Neural progenitor cell (in vitro differentiated cells): ENCODE results near the gene HOXA11. TPM values are rescaled to one million over a fixed set of nuclear protein-coding genes. Genes with fewer than 3 reads are reported as not detected.
A peak's percentile ranks its signal among the peaks of the same experiment; 100 is the strongest.

Source experiments
- DNase-seq: peaks from one replicate; pipeline ENCODE4 v3.0.0-alpha.2; 2016; ENCODE audit warnings: low spot score
- H2AFZ ChIP-seq: fragments of 200-600 bp; sonication (generic); replicated peaks from 2 replicates; pipeline ENCODE4 v1.6.1; 2016; ENCODE audit warnings: antibody characterized with exemption
- H3F3A ChIP-seq: fragments of 200-600 bp; sonication (generic); 2 replicates; pipeline ENCODE4 v1.6.1; 2016; ENCODE audit warnings: antibody characterized with exemption, low read depth
- H3K27ac ChIP-seq: fragments of 200-600 bp; sonication (generic); 2 replicates; pipeline ENCODE4 v1.5.1; 2016; ENCODE audit warnings: mild to moderate bottlenecking
- H3K27me3 ChIP-seq: fragments of 200-600 bp; sonication (generic); 2 replicates; pipeline ENCODE4 v1.6.1; 2016; ENCODE audit warnings: mild to moderate bottlenecking, moderate library complexity
- H3K36me3 ChIP-seq: fragments of 200-600 bp; sonication (generic); 2 replicates; pipeline ENCODE4 v1.5.1; 2016
- H3K4me1 ChIP-seq: fragments of 200-600 bp; sonication (generic); 2 replicates; pipeline ENCODE4 v1.6.1; 2016; ENCODE audit warnings: mixed run types
- H3K4me2 ChIP-seq: fragments of 200-600 bp; sonication (generic); 2 replicates; pipeline ENCODE4 v1.6.1; 2016
- H3K4me3 ChIP-seq: fragments of 200-600 bp; sonication (generic); 2 replicates; pipeline ENCODE4 v1.5.1; 2016
- H3K79me2 ChIP-seq: fragments of 200-600 bp; sonication (generic); 2 replicates; pipeline ENCODE4 v1.6.1; 2016; ENCODE audit warnings: low read depth
- H3K9ac ChIP-seq: fragments of 200-600 bp; sonication (generic); 2 replicates; pipeline ENCODE4 v1.6.1; 2016
- H3K9me3 ChIP-seq: fragments of 200-600 bp; sonication (generic); 2 replicates; pipeline ENCODE4 v1.5.1; 2016; ENCODE audit warnings: low read depth
- H4K20me1 ChIP-seq: fragments of 200-600 bp; sonication (generic); 2 replicates; pipeline ENCODE4 v1.6.1; 2016; ENCODE audit warnings: low read depth
- H3K27ac Mint-ChIP-seq: 3 replicates; pipeline ENCODE4 v1.8.0; 2021; ENCODE audit warnings: mixed read lengths
- H3K27me3 Mint-ChIP-seq: 2 replicates; pipeline ENCODE4 v1.8.0; 2022; ENCODE audit warnings: low read depth, mild to moderate bottlenecking, inconsistent platforms, moderate library complexity, mixed read lengths; ENCODE audit not compliant: insufficient read depth
- H3K36me3 Mint-ChIP-seq: 3 replicates; pipeline ENCODE4 v1.8.0; 2021; ENCODE audit warnings: mixed read lengths
- H3K4me1 Mint-ChIP-seq: 3 replicates; pipeline ENCODE4 v1.8.0; 2021; ENCODE audit warnings: mixed read lengths
- H3K4me3 Mint-ChIP-seq: 3 replicates; pipeline ENCODE4 v1.8.0; 2021; ENCODE audit warnings: mild to moderate bottlenecking, moderate library complexity, mixed read lengths
- H3K9me3 Mint-ChIP-seq: 3 replicates; pipeline ENCODE4 v1.8.0; 2020; ENCODE audit warnings: mixed read lengths
- CTCF ChIP-seq: fragments of 200-600 bp; sonication (generic); IDR thresholded peaks from 2 replicates; pipeline ENCODE4 v1.5.1; 2017; ENCODE audit warnings: antibody characterized with exemption, mild to moderate bottlenecking
- EZH2 ChIP-seq: fragments of 200-600 bp; sonication (generic); IDR thresholded peaks from 2 replicates; pipeline ENCODE4 v1.6.1; 2017; ENCODE audit warnings: antibody characterized with exemption, mild to moderate bottlenecking, moderate library complexity
- EZH2phosphoT487 ChIP-seq: fragments of 200-600 bp; sonication (generic); IDR thresholded peaks from 2 replicates; pipeline ENCODE4 v1.6.1; 2017; ENCODE audit warnings: antibody characterized with exemption
- total RNA-seq: library from RNA; depleted of rRNA; stranded (reverse); fragments of >200 nt; gene quantifications from 2 replicates; pipeline ENCODE4 v1.2.3, GENCODE V29; 2015; ENCODE audit warnings: low replicate concordance

Gene HOXA11
- total RNA-seq, 1 donor from 2014 or later = not detected

DNA sequence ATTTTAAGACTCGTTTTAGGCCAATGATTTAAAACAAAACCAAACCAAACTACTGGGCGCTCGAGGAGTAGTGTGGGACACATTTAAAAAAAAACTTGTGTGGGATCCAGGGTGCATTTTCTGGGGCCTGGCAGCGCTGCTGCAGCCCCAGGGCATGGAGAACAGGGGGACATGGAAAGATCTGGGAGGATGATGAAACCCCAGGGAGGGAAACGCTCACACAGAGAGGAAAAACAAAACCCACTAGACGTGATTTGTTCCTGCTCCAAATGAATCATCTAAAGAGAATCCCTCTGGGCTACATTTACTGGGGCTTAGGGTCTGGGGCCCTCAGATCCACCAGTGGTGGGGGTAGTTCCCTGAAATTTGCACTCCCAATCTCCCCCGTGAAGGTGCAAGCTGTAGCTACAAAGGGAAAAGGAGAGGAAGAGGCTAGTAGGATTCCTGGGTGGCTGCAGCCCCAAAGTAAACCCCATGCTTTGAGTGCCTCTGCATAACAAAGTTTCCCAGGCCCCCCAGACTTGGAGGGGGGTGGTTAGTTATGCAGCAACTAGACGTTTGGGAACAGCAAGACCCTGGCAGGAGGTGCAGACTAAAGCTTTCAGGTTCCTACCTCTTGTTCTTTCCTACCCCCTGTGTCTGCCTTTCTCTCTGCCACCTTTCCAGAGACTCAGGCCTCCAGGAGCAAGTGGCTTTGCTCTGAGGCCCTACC is 29.4 kb upstream of the HOXA11 start:
- H3K9me3 Mint-ChIP-seq = no peaks in the 10 kb centered on the region
- peaks cover 4% of the 10 kb centered on the region for H3K4me1 Mint-ChIP-seq
- H3K36me3 ChIP-seq = no peaks in the 10 kb centered on the region
- no peaks in the 10 kb centered on the region for H3F3A ChIP-seq
- H3K79me2 ChIP-seq = no peaks in the 10 kb centered on the region
- DNase-seq = no peak
- H3K9me3 ChIP-seq = no peaks in the 10 kb centered on the region
- H3K4me3 ChIP-seq = no peak overlapping the region
- H3K27ac Mint-ChIP-seq = no peak overlapping the region
- peaks cover 91% of the 10 kb centered on the region for H3K27me3 Mint-ChIP-seq
- H3K36me3 Mint-ChIP-seq = no peaks in the 10 kb centered on the region
- no peak overlapping the region for H3K4me3 Mint-ChIP-seq
- no peak overlapping the region for H3K27ac ChIP-seq
- H3K27me3 ChIP-seq = peaks cover 100% of the 10 kb centered on the region
- H4K20me1 ChIP-seq = peaks cover 53% of the 10 kb centered on the region
- peaks cover 16% of the 10 kb centered on the region for H3K4me1 ChIP-seq
- no peak overlapping the region for H2AFZ ChIP-seq
- no peak overlapping the region for H3K9ac ChIP-seq
- TF ChIP-seq CTCF (no peak), EZH2phosphoT487 (no peak), EZH2 (no peak)
- H3K4me2 ChIP-seq = no peak overlapping the region

GRCh38 chr7:27213433-27214238 is 28.6 kb upstream of the HOXA11 start:
- H3K27me3 Mint-ChIP-seq = peaks cover 91% of the 10 kb centered on the region

More at GRCh38 chr7:27213433-27214238, 28.6 kb upstream of the HOXA11 start:
- no peak for DNase-seq
- TF ChIP-seq EZH2 (peak; percentile 94), CTCF (no peak), EZH2phosphoT487 (peak; percentile 94)
- H3K36me3 Mint-ChIP-seq = no peaks in the 10 kb centered on the region
- H3K36me3 ChIP-seq = no peaks in the 10 kb centered on the region
- H3K4me3 Mint-ChIP-seq = no peak overlapping the region
- H4K20me1 ChIP-seq = peaks cover 59% of the 10 kb centered on the region
- H2AFZ ChIP-seq = no peak overlapping the region
- H3K4me1 ChIP-seq = peaks cover 16% of the 10 kb centered on the region
- H3K27ac Mint-ChIP-seq = no peak overlapping the region
- no peak overlapping the region for H3K27ac ChIP-seq
- no peaks in the 10 kb centered on the region for H3K9me3 ChIP-seq
- H3K4me1 Mint-ChIP-seq = peaks cover 4% of the 10 kb centered on the region
- peak overlapping the region; percentile 61 for H3K4me2 ChIP-seq
- H3K9me3 Mint-ChIP-seq = peaks cover 2% of the 10 kb centered on the region
- no peaks in the 10 kb centered on the region for H3F3A ChIP-seq
- no peaks in the 10 kb centered on the region for H3K79me2 ChIP-seq
- H3K4me3 ChIP-seq = peak overlapping the region; percentile 25
- H3K9ac ChIP-seq = no peak overlapping the region
- H3K27me3 ChIP-seq = peaks cover 100% of the 10 kb centered on the region
